NCI-H748 (cell line): ENCODE data around the gene ELP2.
"Not testable (repeated sequence)": the region's sequence is repeated elsewhere in the genome, so short reads cannot be mapped to it uniquely, and the experiment has no call there.

Experiments used
- DNase-seq: peaks from one replicate; lab custom pipeline; 2025; ENCODE audit not compliant: unreplicated experiment; lab: John Stamatoyannopoulos, UW

ELP2 gene, protein sequence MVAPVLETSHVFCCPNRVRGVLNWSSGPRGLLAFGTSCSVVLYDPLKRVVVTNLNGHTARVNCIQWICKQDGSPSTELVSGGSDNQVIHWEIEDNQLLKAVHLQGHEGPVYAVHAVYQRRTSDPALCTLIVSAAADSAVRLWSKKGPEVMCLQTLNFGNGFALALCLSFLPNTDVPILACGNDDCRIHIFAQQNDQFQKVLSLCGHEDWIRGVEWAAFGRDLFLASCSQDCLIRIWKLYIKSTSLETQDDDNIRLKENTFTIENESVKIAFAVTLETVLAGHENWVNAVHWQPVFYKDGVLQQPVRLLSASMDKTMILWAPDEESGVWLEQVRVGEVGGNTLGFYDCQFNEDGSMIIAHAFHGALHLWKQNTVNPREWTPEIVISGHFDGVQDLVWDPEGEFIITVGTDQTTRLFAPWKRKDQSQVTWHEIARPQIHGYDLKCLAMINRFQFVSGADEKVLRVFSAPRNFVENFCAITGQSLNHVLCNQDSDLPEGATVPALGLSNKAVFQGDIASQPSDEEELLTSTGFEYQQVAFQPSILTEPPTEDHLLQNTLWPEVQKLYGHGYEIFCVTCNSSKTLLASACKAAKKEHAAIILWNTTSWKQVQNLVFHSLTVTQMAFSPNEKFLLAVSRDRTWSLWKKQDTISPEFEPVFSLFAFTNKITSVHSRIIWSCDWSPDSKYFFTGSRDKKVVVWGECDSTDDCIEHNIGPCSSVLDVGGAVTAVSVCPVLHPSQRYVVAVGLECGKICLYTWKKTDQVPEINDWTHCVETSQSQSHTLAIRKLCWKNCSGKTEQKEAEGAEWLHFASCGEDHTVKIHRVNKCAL

DNA sequence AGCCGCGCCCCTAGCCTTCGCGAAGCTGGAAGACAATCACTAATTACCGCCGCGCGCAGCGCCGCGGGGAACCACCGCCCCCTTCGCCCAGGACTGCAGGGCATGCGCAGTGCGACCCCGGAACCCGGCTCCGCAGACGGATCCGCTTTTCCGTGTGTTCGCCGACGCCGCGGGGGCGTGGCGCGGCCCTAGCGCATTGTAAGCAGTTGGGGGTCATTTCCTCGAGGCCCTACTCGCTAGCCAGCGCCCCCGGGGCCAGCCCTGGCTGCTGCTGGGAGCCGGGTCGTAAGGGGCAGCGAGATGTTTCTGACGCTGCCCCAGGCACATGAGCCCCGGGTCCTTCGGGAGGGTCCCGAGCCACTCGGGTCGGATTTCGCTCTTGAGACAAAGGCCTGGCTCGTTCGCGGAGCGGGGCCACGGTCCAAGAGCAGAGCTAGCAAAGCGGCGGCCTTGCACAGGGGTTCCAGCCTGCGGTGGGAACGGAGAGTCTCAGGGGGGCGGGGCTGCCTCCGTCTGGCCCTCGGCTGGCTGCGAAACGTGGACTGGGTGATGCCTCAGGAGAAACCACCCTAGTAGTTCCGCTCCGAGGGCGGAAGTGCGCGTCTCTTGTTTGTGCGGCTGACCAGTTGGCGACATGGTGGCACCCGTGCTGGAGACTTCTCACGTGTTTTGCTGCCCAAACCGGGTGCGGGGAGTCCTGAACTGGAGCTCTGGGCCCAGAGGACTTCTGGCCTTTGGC lies at the start of gene ELP2, which contains the start of gene SLC39A6:
TSS of gene ELP2 (plus strand) at position 600 of the 739 bp plus-strand sequence. CDS start at position 635, 35 bp downstream.
TSS of gene SLC39A6 (minus strand) at position 41 of the 739 bp plus-strand sequence. CDS start 2,333 bp downstream, outside the sequence.
- DNase-seq: peak; percentile 95

DNA sequence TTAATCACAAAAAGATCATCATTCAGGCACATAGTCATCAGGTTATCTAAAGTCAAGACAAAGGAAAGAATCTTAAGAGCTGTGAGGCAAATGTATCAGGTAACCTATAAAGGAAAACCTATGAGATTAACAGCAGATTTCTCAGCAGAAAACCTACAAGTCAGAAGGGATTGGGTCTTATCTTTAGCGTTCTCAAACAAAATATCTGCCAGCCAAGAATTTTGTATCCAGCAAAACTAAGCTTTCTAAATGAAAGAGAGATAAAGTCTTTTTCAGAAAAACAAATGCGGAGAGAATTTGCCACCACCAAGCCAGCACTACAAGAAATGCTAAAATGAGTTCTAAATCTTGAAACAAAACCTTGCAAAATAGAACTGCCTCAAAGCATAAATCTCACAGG lies 48.6 kb upstream of the ELP2 start:
- DNase-seq: not testable (repeated sequence)

DNA sequence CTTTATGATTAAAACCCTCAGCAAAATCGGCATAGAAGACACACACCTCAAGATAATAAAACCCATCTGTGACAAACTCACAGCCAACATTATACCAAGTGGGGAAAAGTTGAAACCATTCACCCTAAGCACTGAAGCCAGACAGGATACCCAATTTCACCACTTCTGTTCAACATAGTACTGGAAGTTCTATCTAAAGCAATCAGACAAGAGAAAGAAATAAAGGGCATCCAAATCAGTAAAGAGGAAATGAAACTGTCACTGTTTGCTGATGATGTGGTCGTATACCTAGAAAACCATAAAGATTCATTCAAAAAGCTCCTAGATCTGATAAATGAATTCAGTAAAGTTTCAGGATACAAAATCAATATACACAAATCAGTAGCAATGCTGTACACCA lies 46.0 kb upstream of the ELP2 start:
- DNase-seq: no peak

DNA sequence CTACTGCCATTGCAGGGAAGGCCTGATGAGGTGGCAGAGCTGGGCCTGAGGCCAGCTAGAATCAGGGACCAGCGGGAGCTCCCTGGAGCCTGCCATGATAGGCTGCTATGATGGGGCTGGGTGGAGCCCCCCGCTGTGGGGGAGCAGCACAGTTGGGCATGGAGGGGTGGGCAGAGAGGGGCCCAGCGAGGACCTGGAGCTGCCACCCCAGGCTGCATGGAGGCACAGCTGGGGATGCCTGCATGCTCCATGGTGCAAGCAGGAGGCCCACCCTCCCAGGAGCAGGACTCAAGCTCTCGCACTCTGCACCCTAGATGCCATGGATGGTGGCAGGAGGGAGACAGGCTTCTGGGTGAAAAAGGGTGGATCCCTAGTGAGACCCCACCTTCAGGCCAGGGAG lies 44.5 kb upstream of the ELP2 start:
- no peak for DNase-seq

DNA sequence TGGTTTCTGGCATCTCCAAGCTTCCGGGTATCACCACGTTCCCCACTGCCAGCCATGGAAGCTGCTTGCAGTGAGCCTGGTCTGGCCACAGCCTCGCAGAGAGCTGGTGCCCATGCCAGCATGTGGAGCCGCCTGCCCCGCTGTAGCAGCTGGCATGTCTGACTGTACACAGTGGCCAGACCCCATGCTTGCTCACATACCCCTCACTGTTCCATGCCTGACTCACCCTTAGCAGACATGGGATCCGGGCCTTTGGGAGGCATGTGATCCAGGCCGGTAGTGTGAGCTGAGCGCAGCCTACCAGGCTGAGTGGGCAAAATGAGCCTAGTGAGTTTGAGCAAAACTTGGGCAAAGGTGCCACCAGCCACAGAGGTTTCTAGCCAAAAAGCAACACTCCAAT lies 43.5 kb upstream of the ELP2 start:
- no peak for DNase-seq

DNA sequence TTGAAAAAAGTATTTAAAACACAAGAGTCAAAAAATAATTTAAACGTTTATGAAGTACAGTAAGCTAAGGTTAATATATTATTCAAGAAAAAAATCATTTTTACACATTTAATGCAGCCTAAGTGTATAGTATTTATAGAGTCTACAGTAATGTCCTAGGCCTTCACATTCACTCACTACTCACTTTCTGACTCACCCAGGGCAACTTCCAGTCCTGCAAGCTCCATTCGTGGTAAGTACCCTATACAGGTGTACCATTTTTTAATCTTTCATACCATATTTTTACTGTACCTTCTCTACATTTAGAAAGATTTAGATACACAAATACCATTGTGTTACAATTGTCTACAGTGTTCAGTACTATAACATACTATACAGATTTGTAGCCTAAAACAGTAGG lies 41.4 kb upstream of the ELP2 start:
- DNase-seq: no peak

DNA sequence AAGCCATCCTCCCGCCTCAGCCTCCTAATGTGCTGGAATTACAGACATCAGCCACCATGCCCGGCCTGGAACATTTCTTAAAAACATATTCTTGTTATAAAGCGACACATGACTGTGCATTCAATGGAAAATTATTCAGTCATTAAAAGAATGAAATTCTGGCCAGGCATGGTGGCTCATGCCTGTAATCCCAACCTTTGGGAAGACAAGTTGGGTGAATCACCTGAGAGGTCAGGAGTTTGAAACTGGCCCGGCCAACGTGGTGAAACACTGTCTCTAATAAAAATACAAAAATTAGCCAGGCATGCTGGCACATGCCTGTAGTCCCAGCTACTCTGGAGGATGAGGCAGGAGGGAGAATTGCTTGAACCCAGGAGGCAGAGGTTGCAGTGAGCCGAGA lies 40.7 kb upstream of the ELP2 start:
- no peak for DNase-seq

DNA sequence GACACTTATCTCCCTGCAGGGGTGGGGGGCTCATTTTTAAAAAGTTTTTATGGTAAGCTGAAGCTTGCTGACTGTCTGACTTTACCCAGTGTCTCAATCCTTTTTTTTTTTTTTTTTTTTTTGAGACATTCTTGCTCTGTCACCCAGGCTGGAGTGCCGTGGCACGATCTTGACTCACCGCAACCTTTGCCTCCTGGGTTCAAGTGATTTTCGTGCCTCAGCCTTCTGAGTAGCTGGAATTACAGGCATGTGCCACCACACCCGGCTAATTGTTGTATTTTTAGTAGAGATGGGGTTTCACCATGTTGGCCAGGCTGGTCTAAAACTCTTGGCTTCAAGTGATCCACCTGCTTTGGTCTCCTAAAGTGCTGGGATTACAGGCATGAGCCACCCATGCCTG lies 37.6 kb upstream of the ELP2 start:
- not testable (repeated sequence) for DNase-seq

DNA sequence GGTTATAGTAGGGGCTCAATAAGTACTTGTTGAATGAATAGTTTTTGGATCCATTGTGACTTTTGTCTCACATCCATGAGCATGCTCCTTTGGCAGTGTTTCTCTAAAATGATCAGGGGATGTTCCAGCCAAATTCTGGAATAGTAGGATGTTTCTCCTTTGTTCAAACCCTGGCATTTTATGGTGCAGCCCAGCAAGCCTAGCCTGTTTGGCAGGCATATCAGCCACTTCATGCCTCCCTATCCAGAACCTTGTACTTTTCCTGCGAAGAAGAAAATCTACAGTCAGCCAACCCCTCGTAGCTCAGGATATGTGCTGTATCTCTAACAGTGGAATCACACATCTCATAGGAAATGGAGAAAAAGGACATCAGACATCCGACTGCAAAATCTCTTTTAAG lies 35.3 kb upstream of the ELP2 start:
- no peak for DNase-seq

DNA sequence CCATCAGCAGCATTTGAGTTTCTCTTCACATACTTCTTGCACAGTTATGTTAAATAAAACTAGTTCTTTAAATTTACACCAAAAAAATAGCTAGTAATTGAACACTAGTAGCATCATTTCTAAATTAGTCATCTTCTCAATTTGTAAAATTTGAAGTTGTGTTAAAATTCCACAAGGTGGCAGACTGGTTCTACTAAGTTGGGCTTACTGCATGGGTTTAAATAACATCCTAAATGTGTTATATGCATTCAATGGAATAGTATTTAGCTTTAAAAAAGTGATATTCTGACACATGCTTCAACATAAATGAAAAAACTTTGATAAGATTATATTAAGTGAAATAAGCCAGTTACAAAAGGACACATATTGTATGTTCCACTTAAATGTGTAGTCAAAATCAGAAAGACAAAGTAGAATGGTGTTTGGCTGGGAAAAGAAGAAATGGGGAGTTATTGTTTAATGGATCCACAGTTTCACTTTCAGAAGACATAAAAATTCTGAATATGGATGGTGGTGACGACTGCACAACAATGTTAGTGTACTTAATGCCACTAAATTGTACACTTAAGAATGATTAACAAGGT lies 33.7 kb upstream of the ELP2 start:
- DNase-seq: peak; percentile 75

DNA sequence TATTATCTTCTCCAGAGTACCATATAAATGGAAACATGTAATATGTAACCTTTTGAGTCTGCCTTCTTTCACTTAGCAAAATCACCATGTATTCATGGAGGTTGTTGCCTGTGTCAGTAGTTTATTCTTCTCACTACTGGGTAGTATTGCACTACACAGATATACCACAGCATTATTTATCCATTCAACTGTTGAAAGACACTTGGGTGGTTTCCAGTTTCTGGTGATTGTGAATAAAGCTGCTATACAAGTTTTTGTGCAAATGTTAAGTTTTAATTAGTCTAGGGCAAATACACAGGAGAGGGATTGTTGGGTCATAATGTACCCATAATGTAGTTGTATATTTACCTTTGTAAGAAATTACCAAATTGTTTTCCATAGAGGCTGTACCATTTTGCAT lies 32.7 kb upstream of the ELP2 start:
- DNase-seq: peak; percentile 25

DNA sequence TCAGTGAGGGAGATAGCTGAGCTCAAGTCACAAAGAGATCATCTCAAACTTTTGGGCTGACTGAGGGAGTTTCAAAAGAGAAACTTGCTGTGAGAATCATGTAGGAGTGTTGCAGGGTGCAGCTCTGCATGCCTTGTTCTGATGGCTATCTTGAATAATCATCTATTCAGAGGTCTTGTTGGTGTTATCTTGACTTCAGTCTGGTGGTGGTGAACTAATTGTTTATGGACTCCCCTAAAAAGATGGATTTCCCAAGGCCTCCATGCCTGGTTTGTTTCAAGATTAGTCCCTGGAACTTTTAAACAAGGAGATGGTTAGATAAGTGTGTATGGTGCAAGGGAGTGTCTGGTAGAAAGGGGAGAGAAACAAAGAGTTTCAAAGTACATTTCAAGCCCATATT lies 30.4 kb upstream of the ELP2 start:
- DNase-seq: no peak

DNA sequence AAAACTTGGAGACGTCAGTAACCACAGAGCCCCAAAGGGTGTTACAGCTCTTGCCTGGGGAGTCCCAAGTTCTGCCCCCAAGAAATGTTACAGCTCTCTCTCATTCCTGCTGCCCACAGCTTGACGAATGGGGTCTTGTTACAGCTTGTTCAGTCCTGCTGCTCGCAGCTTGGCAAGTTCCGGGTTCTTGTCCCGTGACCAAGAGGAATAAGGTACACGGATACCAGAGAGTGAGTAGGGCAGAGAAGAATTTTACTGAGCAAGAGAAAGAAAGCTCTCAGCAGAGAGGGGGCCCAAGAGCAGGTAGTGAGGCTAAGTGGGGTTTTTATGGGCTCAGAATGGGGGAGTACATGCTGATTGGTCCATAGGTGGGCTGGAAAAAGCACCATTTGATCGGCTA lies 27.8 kb upstream of the ELP2 start:
- no peak for DNase-seq

DNA sequence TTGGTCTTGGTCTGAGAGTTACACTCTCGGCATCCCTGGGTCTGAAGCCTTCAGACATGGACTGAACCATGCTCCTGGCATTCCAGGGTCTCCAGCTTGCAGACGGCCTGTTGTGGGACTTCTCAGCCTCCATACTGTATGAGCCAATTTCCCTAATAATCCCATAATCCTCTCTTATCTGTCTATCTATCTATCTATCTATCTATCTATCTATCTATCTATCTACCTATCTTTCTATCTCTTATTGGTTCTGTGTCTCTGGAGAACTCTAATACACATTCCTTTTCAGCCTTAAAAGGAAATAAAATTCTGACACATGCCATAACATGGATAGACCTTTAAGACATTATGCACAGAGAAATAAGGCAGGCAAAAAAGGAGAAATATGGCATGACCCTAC lies 24.9 kb upstream of the ELP2 start:
- no peak for DNase-seq

DNA sequence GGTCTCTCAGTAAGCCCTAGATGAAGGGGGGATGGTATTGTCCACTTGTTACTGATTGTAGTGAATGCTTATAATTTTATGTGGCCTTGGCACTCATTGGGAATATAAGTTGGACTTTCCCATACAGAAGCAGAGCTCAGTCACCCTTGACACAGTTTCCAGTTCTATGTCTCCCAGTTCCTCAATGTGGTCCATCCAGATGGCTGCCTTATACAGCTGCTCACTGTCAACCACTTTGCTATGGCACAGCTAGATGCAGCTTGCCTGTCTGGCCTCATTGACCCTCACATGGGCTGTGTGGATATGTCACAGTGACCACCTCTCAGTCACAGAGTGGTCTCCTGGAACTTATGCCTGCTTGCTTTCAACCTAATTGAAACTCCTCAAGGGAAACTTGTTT lies 22.2 kb upstream of the ELP2 start:
- DNase-seq: no peak

DNA sequence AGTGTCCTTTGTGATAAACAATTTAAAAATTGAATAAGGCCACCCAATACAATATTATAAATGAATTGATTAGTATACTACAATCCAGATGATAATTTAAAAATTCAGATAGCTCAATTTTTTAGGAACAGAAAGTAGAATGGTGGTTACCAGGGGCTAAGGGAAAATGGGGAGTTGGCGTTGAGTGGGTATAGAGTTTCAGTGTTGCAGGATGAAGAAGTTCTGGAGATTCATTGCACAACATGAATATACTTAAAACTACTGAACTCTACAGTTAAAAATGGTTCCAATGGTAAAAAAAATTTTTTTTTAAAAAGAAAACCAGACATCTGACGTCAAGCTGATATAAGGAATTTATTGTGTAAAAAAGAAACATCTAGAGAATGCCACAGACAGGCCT lies 21.5 kb upstream of the ELP2 start:
- DNase-seq: no peak

DNA sequence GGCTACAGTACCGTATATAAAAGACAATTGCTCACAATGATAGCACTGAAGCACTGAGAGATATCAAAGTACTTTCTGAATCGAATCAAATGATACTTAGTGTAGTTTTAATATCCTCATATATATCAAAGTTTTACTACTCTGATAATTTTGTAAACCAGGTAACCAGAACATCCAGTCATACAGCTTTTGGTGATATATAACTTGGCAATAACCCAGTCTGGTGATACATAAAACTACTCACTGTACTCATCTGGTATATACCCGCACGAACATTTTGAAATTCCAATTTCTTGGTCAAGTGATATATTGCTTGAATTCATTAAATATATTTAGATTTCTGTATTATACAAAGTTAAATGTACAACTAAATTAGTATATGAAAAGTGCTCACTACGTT lies 21.1 kb upstream of the ELP2 start:
- DNase-seq: no peak

DNA sequence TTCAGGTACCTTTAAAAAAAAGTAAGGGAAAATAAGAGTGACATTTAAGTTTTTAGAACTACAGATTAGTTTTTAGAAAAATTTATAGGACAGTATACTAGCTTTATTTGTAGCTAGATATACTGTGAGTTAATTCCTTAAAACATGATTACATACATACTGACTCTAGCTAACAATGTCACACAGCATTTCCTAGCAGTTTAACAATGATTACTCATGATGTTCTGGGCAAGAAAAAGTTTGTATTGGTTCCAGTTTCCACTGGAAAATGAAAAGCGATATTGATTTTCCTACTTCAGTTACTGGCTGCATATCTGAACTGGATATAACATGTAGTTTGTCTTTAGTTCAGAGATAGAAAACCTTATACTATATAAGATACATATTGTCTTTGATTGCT lies 20.0 kb upstream of the ELP2 start:
- DNase-seq: no peak

DNA sequence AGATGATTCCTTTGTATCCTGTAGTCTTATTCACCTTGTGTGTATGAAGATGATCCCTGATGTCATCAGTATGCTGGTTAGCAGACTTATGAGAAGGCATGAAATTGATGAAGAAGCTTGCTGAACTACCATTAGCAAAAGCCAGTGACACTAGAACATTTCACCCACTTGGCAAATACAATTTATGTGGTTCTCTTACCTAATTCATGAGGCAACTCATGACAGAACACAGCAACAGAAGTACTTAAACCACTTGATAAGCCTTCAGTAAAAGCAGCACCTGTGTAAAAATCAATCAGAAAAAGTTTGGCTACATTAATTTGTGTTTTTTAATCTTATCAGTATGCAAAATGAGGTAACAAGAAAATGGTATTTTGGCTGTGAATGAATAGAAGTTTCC lies 17.4 kb upstream of the ELP2 start:
- no peak for DNase-seq

DNA sequence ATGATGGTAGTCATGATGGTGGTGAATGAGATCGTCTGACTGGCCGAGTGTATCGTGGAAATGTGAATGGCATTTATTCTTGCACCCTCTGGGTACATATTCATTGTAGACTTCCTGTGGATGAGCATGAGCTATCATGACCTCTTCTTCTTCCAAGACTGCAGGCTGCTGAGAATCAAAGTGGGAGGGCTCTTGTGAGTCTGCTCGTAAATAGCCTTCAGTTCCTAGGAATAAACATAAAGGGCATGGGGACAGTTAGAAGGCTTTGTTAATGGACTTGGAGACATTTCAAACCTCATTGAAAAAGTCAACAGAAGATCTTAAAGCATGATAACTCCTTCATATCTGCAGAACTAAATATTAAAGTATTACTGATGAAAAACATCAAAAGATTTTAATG lies 15.4 kb upstream of the ELP2 start:
- no peak for DNase-seq

DNA sequence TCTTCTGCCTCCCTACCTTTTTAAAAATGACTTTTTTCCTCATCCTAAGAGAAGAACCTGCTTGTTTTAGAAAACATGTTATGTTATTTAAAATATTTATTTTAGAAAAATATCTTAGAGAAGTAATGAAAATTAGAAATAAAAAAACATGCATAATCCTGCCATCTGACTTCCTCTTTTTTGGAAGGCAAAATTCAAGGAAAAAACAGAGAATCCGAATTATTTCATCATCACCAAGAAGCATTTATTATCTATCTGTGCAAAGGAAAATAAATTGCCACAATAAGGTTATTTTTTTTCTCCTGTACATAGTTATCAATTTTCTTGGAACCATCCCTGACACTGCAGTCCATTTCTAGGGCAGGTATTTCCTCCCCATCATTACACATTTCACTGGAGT lies 15.0 kb upstream of the ELP2 start:
- no peak for DNase-seq
